HepG2 (cell line): ENCODE results near the gene ITPR1. TPM values are rescaled to one million over a fixed set of nuclear protein-coding genes. Genes with fewer than 3 reads are reported as not detected.

Source experiments
- HIC2 ChIP-seq: sonication (generic); formaldehyde crosslinking; IDR thresholded peaks from 2 replicates; pipeline ENCODE4 v1.9.0; 2022; ENCODE audit warnings: low read depth, missing genetic modification reagents
- KDM6A ChIP-seq: IDR thresholded peaks from 2 replicates; pipeline ENCODE4 v1.6.1; 2016; ENCODE audit warnings: low read depth
- SALL1 ChIP-seq: sonication (generic); formaldehyde crosslinking; IDR thresholded peaks from 2 replicates; pipeline ENCODE4 v1.8.0; 2022; ENCODE audit warnings: mild to moderate bottlenecking, missing genetic modification reagents
- SOX13 ChIP-seq, 3 experiments: fragments of 450-650 bp in 1 of 3; sonication (generic) in 1 of 3; formaldehyde crosslinking in 1 of 3; IDR thresholded peaks in 2 of 3; conservative IDR thresholded peaks in 1 of 3; 2 replicates each; pipeline versions ENCODE4 v1.5.0 to v1.6.1; 2016 to 2020; ENCODE audit warnings: antibody characterized with exemption in 1 of 3, mild to moderate bottlenecking in 1 of 3, missing compliant biosample characterization in 1 of 3, missing genetic modification reagents in 1 of 3, moderate library complexity in 1 of 3
- ZBTB43 ChIP-seq: sonication (generic); formaldehyde crosslinking; conservative IDR thresholded peaks from 2 replicates; pipeline ENCODE4 v1.4.0; 2020; ENCODE audit warnings: missing genetic modification reagents
- ZBTB7B ChIP-seq: sonication (generic); formaldehyde crosslinking; IDR thresholded peaks from 2 replicates; pipeline ENCODE4 v1.4.0; 2020; ENCODE audit warnings: missing genetic modification reagents
- ZNF121 ChIP-seq: sonication (generic); formaldehyde crosslinking; IDR thresholded peaks from 2 replicates; pipeline ENCODE4 v1.5.0; 2020; ENCODE audit warnings: mild to moderate bottlenecking, missing genetic modification reagents
- ZNF280D ChIP-seq: sonication (generic); formaldehyde crosslinking; IDR thresholded peaks from 2 replicates; pipeline ENCODE4 v1.5.1; 2020; ENCODE audit warnings: mild to moderate bottlenecking, missing genetic modification reagents
- ZNF30 ChIP-seq: sonication (generic); formaldehyde crosslinking; IDR thresholded peaks from 2 replicates; pipeline ENCODE4 v1.5.0; 2020; ENCODE audit warnings: mild to moderate bottlenecking, missing genetic modification reagents
- ZNF354B ChIP-seq: sonication (generic); formaldehyde crosslinking; IDR thresholded peaks from 2 replicates; pipeline ENCODE4 v1.8.0; 2022; ENCODE audit warnings: mild to moderate bottlenecking, missing genetic modification reagents
- ZNF609 ChIP-seq: sonication (generic); formaldehyde crosslinking; IDR thresholded peaks from 2 replicates; pipeline ENCODE4 v1.4.0; 2020; ENCODE audit warnings: mild to moderate bottlenecking, missing genetic modification reagents, borderline replicate concordance
- polyA plus RNA-seq, 8 experiments: library from polyadenylated mRNA; depleted of rRNA in 3 of 8; stranded (reverse) in 7 of 8; unstranded in 1 of 8; fragments of >200 nt; fragmentation: Illumina TruSeq in 4 of 8; extraction: Trizol in 4 of 8; gene quantifications; 2 replicates each; pipeline versions ENCODE4 v1.2.1 to v1.2.3, GENCODE V29; 2011 to 2016; ENCODE audit warnings: low read depth in 4 of 8, missing spikeins in 1 of 8, mixed read lengths in 1 of 8; ENCODE audit not compliant: insufficient read depth in 1 of 8
- total RNA-seq, 5 experiments: library from RNA; depleted of rRNA; stranded (reverse); fragments of >200 nt; fragmentation: Illumina TruSeq; extraction: Trizol; gene quantifications; 2 replicates each; pipeline ENCODE4 v1.2.3, GENCODE V29; 2016; ENCODE audit warnings: low read depth in 1 of 5
- TF ChIP-seq, protein P1 (sequence below): sonication (generic); formaldehyde crosslinking; IDR thresholded peaks from 2 replicates; pipeline ENCODE4 v1.4.0; 2020; ENCODE audit warnings: missing genetic modification reagents

The ITPR1 gene
- total and polyA plus RNA-seq, 2 of the 13 experiments (the other 11 are each of a cell fraction or from before 2014, with no cell fraction given) = 10.0 to 11.4 TPM

DNA sequence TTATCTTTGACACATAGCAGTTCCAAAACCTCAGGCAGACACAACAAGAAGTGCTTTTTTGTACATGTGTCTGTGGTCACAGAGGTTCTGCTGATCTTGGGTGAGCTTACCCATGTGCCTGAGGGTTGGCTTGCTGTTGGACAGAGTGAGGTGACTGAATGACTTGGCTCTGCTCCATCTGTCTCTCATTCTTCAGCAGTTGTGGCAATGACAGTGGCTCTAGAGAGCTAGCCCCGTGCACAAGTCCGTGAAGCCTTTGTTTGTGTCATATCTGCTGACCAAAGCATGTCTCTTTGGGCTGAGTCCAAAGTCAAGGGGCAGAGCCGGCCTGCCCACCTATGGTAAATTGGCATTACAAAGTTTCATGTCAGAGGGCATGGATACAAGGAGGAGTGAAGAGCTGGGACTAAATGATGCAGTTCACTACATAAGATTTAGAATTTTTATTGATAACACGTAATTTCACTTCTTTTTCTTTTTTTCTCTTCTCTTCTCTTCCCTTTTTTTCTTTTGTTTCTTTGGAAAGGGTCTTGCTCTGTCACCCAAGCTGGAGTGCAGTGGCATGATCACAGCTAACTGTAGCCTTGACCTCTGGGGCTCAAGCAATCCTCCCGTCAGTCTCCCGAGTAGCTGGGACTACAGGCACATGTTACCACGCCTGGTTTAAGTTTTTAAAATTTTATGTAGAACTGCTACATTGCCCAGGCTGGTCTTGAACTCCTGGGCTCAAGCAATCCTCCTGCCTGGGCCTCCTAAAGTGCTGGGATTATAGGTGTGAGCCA lies 77.9 kb downstream of the ITPR1 start (continued):
- peak; percentile 77; the same call in 1 of the 2 replicates for TF ChIP-seq HIC2 (CRISPR knock-in tag)
- TF ChIP-seq SOX13 (IDR thresholded peaks at IDR 0.05) = no peak
- peak in 1 of 2 experiments; percentile 71; a peak in 1 of 4 replicates for TF ChIP-seq SOX13 (CRISPR knock-in tag; conservative IDR thresholded peaks at IDR 0.05 in 1 of 2, IDR thresholded peaks at IDR 0.05 in 1 of 2)
- no peak for TF ChIP-seq ZNF121
- TF ChIP-seq ZNF30 (CRISPR knock-in tag) = no peak
- TF ChIP-seq ZBTB7B (CRISPR knock-in tag) = 0 out of 2 replicates have a peak, but pooled peaks have one; percentile 22
- TF ChIP-seq ZNF609 (CRISPR knock-in tag) = no peak
- no peak for TF ChIP-seq ZNF280D (CRISPR knock-in tag)
- TF ChIP-seq, protein P1, sequence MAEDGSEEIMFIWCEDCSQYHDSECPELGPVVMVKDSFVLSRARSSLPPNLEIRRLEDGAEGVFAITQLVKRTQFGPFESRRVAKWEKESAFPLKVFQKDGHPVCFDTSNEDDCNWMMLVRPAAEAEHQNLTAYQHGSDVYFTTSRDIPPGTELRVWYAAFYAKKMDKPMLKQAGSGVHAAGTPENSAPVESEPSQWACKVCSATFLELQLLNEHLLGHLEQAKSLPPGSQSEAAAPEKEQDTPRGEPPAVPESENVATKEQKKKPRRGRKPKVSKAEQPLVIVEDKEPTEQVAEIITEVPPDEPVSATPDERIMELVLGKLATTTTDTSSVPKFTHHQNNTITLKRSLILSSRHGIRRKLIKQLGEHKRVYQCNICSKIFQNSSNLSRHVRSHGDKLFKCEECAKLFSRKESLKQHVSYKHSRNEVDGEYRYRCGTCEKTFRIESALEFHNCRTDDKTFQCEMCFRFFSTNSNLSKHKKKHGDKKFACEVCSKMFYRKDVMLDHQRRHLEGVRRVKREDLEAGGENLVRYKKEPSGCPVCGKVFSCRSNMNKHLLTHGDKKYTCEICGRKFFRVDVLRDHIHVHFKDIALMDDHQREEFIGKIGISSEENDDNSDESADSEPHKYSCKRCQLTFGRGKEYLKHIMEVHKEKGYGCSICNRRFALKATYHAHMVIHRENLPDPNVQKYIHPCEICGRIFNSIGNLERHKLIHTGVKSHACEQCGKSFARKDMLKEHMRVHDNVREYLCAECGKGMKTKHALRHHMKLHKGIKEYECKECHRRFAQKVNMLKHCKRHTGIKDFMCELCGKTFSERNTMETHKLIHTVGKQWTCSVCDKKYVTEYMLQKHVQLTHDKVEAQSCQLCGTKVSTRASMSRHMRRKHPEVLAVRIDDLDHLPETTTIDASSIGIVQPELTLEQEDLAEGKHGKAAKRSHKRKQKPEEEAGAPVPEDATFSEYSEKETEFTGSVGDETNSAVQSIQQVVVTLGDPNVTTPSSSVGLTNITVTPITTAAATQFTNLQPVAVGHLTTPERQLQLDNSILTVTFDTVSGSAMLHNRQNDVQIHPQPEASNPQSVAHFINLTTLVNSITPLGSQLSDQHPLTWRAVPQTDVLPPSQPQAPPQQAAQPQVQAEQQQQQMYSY (CRISPR knock-in tag) = no peak
- 0 out of 2 replicates have a peak, but pooled peaks have one; percentile 35 for TF ChIP-seq ZBTB43 (CRISPR knock-in tag)
- peak; percentile 80 for TF ChIP-seq SALL1 (CRISPR knock-in tag)
- TF ChIP-seq ZNF354B = no peak
- peak; percentile 35; the same call in 1 of the 2 replicates for TF ChIP-seq KDM6A (CRISPR knock-in tag)
